HepG2 (cell line): ENCODE data around the gene KMT2A. TPM values are rescaled to one million over a fixed set of nuclear protein-coding genes. Genes with fewer than 3 reads are reported as not detected.

Experiments
- CENPX ChIP-seq: sonication (generic); formaldehyde crosslinking; IDR thresholded peaks from 2 replicates; pipeline ENCODE4 v1.9.0; 2021; ENCODE audit warnings: mild to moderate bottlenecking, missing genetic modification reagents, moderate library complexity
- EEA1 ChIP-seq: sonication (generic); formaldehyde crosslinking; IDR thresholded peaks from 2 replicates; pipeline ENCODE4 v1.5.1; 2020; ENCODE audit warnings: mild to moderate bottlenecking, missing genetic modification reagents, borderline replicate concordance
- IRX3 ChIP-seq: sonication (generic); formaldehyde crosslinking; IDR thresholded peaks from 2 replicates; pipeline ENCODE4 v1.8.1; 2023; ENCODE audit warnings: mild to moderate bottlenecking, low read depth, missing genetic modification reagents, borderline replicate concordance
- KLF13 ChIP-seq: sonication (generic); formaldehyde crosslinking; IDR thresholded peaks from 2 replicates; pipeline ENCODE4 v1.4.0; 2020; ENCODE audit warnings: mild to moderate bottlenecking, missing genetic modification reagents
- KMT2A ChIP-seq: sonication (generic); formaldehyde crosslinking; IDR thresholded peaks from 2 replicates; pipeline ENCODE4 v1.4.0; 2020; ENCODE audit warnings: missing genetic modification reagents
- NRL ChIP-seq: sonication (generic); formaldehyde crosslinking; IDR thresholded peaks from 2 replicates; pipeline ENCODE4 v1.5.0; 2020; ENCODE audit warnings: missing genetic modification reagents, mild to moderate bottlenecking, moderate library complexity, borderline replicate concordance
- POLR2AphosphoS5 ChIP-seq: IDR thresholded peaks from 2 replicates; pipeline ENCODE4 v1.6.1; 2012; ENCODE audit warnings: low read depth, low read length
- RARA ChIP-seq: IDR thresholded peaks from 2 replicates; pipeline ENCODE4 v1.6.1; 2016; ENCODE audit warnings: missing genetic modification reagents, missing compliant biosample characterization
- ZFY ChIP-seq: sonication (generic); formaldehyde crosslinking; IDR thresholded peaks from 2 replicates; pipeline ENCODE4 v1.4.0; 2020; ENCODE audit warnings: missing genetic modification reagents
- polyA plus RNA-seq, 8 experiments: library from polyadenylated mRNA; depleted of rRNA in 3 of 8; stranded (reverse) in 7 of 8; unstranded in 1 of 8; fragments of >200 nt; fragmentation: Illumina TruSeq in 4 of 8; extraction: Trizol in 4 of 8; gene quantifications; 2 replicates each; pipeline versions ENCODE4 v1.2.1 to v1.2.3, GENCODE V29; 2011 to 2016; ENCODE audit warnings: low read depth in 4 of 8, missing spikeins in 1 of 8, mixed read lengths in 1 of 8; ENCODE audit not compliant: insufficient read depth in 1 of 8
- total RNA-seq, 5 experiments: library from RNA; depleted of rRNA; stranded (reverse); fragments of >200 nt; fragmentation: Illumina TruSeq; extraction: Trizol; gene quantifications; 2 replicates each; pipeline ENCODE4 v1.2.3, GENCODE V29; 2016; ENCODE audit warnings: low read depth in 1 of 5
- TF ChIP-seq, protein P1 (sequence below): sonication (generic); formaldehyde crosslinking; IDR thresholded peaks from 2 replicates; pipeline ENCODE4 v1.5.0; 2020; ENCODE audit warnings: mild to moderate bottlenecking, missing genetic modification reagents
- TF ChIP-seq, protein P2 (sequence below): IDR thresholded peaks from 2 replicates; pipeline ENCODE4 v1.4.0; 2020; ENCODE audit warnings: mild to moderate bottlenecking, missing genetic modification reagents
- TF ChIP-seq, protein P3 (sequence below): sonication (generic); IDR thresholded peaks from 2 replicates; pipeline ENCODE4 v1.6.1; 2016; ENCODE audit warnings: low read depth, borderline replicate concordance
- TF ChIP-seq, protein P4 (sequence below): sonication (generic); formaldehyde crosslinking; IDR thresholded peaks from 2 replicates; pipeline ENCODE4 v1.4.0; 2020; ENCODE audit warnings: missing genetic modification reagents
- TF ChIP-seq, protein P5 (sequence below): sonication (generic); formaldehyde crosslinking; IDR thresholded peaks from 2 replicates; pipeline ENCODE4 v1.5.1; 2020; ENCODE audit warnings: mild to moderate bottlenecking, missing genetic modification reagents, borderline replicate concordance
- TF ChIP-seq, protein P6 (sequence below): sonication (generic); formaldehyde crosslinking; IDR thresholded peaks from 2 replicates; pipeline ENCODE4 v1.8.0; 2022; ENCODE audit warnings: mild to moderate bottlenecking, missing genetic modification reagents, moderate library complexity
- TF ChIP-seq, protein P7 (sequence below): sonication (generic); formaldehyde crosslinking; IDR thresholded peaks from 2 replicates; pipeline ENCODE4 v1.4.0; 2020; ENCODE audit warnings: mild to moderate bottlenecking, missing genetic modification reagents

The KMT2A gene
- total and polyA plus RNA-seq, 2 of the 13 experiments (the other 11 are each of a cell fraction or from before 2014, with no cell fraction given), result 12.4 to 20.0 TPM

DNA sequence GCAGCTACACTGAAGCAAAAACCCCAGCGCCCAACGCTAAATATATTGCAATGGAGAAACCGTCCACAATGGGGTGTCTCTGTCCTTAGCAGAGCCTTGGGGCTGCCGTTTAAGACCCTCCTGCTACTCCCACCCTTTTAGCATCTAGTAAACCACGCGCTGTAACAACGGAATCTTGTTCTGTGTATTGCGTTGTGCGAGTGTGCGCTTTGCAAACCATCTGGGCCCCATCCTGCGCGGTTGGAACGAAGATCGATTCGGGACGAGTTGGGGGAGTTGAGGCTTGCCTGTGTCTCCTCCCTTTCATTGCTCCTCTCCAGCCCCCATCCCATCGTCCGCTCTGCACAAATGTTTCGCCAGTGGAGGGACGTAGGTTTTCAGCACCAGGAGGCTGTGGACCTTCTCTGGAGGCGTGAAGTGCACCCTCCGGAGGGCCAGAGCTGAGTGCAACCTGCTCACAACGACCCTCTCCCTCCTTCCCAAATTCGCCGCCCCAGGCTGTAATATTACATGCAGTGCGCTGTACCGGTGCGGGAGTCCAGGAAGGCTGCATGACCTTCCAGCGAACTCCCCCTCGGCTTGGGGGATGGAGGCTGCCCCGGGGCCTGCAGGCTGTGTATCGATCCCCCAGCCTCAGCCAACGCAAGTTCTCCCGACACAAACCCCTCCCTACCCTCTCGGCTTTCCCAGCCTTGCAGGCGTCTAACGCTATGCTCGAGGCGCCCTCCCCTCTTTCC is 1.6 kb upstream of the KMT2A start (continued):
- TF ChIP-seq, protein P1, sequence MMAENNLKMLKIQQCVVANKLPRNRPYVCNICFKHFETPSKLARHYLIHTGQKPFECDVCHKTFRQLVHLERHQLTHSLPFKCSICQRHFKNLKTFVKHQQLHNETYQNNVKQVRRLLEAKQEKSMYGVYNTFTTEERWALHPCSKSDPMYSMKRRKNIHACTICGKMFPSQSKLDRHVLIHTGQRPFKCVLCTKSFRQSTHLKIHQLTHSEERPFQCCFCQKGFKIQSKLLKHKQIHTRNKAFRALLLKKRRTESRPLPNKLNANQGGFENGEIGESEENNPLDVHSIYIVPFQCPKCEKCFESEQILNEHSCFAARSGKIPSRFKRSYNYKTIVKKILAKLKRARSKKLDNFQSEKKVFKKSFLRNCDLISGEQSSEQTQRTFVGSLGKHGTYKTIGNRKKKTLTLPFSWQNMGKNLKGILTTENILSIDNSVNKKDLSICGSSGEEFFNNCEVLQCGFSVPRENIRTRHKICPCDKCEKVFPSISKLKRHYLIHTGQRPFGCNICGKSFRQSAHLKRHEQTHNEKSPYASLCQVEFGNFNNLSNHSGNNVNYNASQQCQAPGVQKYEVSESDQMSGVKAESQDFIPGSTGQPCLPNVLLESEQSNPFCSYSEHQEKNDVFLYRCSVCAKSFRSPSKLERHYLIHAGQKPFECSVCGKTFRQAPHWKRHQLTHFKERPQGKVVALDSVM, result peak; percentile 19; the same call in 1 of the 2 replicates
- TF ChIP-seq, protein P2, sequence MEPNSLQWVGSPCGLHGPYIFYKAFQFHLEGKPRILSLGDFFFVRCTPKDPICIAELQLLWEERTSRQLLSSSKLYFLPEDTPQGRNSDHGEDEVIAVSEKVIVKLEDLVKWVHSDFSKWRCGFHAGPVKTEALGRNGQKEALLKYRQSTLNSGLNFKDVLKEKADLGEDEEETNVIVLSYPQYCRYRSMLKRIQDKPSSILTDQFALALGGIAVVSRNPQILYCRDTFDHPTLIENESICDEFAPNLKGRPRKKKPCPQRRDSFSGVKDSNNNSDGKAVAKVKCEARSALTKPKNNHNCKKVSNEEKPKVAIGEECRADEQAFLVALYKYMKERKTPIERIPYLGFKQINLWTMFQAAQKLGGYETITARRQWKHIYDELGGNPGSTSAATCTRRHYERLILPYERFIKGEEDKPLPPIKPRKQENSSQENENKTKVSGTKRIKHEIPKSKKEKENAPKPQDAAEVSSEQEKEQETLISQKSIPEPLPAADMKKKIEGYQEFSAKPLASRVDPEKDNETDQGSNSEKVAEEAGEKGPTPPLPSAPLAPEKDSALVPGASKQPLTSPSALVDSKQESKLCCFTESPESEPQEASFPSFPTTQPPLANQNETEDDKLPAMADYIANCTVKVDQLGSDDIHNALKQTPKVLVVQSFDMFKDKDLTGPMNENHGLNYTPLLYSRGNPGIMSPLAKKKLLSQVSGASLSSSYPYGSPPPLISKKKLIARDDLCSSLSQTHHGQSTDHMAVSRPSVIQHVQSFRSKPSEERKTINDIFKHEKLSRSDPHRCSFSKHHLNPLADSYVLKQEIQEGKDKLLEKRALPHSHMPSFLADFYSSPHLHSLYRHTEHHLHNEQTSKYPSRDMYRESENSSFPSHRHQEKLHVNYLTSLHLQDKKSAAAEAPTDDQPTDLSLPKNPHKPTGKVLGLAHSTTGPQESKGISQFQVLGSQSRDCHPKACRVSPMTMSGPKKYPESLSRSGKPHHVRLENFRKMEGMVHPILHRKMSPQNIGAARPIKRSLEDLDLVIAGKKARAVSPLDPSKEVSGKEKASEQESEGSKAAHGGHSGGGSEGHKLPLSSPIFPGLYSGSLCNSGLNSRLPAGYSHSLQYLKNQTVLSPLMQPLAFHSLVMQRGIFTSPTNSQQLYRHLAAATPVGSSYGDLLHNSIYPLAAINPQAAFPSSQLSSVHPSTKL (CRISPR knock-in tag), result no peak
- no peak for TF ChIP-seq KLF13
- TF ChIP-seq, protein P3, sequence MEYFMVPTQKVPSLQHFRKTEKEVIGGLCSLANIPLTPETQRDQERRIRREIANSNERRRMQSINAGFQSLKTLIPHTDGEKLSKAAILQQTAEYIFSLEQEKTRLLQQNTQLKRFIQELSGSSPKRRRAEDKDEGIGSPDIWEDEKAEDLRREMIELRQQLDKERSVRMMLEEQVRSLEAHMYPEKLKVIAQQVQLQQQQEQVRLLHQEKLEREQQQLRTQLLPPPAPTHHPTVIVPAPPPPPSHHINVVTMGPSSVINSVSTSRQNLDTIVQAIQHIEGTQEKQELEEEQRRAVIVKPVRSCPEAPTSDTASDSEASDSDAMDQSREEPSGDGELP, result no peak
- TF ChIP-seq ZFY (CRISPR knock-in tag), result peak; percentile 15; the same call in 1 of the 2 replicates
- TF ChIP-seq NRL (CRISPR knock-in tag), result peak; percentile 64; the same call in 1 of the 2 replicates
- TF ChIP-seq IRX3 (CRISPR knock-in tag), result no peak
- TF ChIP-seq CENPX (CRISPR knock-in tag), result no peak
- TF ChIP-seq, protein P4, sequence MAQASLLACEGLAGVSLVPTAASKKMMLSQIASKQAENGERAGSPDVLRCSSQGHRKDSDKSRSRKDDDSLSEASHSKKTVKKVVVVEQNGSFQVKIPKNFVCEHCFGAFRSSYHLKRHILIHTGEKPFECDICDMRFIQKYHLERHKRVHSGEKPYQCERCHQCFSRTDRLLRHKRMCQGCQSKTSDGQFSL, result 0 out of 2 replicates have a peak, but pooled peaks have one; percentile 19
- peak; percentile 55; the same call in 1 of the 2 replicates for TF ChIP-seq RARA
- TF ChIP-seq KMT2A (CRISPR knock-in tag), result peak; percentile 67; the same call in 1 of the 2 replicates
- TF ChIP-seq, protein P5, sequence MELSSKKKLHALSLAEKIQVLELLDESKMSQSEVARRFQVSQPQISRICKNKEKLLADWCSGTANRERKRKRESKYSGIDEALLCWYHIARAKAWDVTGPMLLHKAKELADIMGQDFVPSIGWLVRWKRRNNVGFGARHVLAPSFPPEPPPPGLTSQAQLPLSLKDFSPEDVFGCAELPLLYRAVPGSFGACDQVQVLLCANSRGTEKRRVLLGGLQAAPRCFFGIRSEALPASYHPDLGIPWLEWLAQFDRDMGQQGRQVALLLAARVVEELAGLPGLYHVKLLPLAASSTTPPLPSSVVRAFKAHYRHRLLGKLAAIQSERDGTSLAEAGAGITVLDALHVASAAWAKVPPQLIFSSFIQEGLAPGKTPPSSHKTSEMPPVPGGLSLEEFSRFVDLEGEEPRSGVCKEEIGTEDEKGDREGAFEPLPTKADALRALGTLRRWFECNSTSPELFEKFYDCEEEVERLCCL (CRISPR knock-in tag), result peak; percentile 80; the same call in 1 of the 2 replicates
- TF ChIP-seq, protein P6, sequence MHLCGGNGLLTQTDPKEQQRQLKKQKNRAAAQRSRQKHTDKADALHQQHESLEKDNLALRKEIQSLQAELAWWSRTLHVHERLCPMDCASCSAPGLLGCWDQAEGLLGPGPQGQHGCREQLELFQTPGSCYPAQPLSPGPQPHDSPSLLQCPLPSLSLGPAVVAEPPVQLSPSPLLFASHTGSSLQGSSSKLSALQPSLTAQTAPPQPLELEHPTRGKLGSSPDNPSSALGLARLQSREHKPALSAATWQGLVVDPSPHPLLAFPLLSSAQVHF (CRISPR knock-in tag), result no peak
- TF ChIP-seq, protein P7, sequence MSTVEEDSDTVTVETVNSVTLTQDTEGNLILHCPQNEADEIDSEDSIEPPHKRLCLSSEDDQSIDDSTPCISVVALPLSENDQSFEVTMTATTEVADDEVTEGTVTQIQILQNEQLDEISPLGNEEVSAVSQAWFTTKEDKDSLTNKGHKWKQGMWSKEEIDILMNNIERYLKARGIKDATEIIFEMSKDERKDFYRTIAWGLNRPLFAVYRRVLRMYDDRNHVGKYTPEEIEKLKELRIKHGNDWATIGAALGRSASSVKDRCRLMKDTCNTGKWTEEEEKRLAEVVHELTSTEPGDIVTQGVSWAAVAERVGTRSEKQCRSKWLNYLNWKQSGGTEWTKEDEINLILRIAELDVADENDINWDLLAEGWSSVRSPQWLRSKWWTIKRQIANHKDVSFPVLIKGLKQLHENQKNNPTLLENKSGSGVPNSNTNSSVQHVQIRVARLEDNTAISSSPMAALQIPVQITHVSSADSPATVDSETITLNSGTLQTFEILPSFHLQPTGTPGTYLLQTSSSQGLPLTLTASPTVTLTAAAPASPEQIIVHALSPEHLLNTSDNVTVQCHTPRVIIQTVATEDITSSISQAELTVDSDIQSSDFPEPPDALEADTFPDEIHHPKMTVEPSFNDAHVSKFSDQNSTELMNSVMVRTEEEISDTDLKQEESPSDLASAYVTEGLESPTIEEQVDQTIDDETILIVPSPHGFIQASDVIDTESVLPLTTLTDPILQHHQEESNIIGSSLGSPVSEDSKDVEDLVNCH (CRISPR knock-in tag), result no peak
- TF ChIP-seq POLR2AphosphoS5, result peak; percentile 34
- 0 out of 2 replicates have a peak, but pooled peaks have one; percentile 43 for TF ChIP-seq EEA1 (CRISPR knock-in tag)
